A549 (cell line): Measurements from ENCODE around the gene CNIH3. TPM values are rescaled to one million over a fixed set of nuclear protein-coding genes. Genes with fewer than 3 reads are reported as not detected.

ENCODE experiments used
- ATAC-seq, 2 experiments: fragments of 200-7000 bp in 1 of 2; fragments of >200 bp in 1 of 2; cut with Nextera tagmentation in 1 of 2; cut with Tn5 transposase in 1 of 2; 3 replicates each; pipeline versions ENCODE4 v1.8.0 to v1.9.1; 2018 to 2020; ENCODE audit warnings: mild to moderate bottlenecking in 1 of 2, moderate library complexity in 1 of 2
- CTCF ChIA-PET: fragments of 300-600 bp; sonication (Branson Sonifier 250); formaldehyde crosslinking; extraction: SDS; loops from one replicate; lab custom pipeline; 2021; ENCODE audit warnings: antibody characterized with exemption, inconsistent platforms; lab: Yijun Ruan, JAX
- POLR2A ChIA-PET: fragments of 350-600 bp; formaldehyde crosslinking; extraction: SDS; loops from one replicate; lab custom pipeline; 2021; ENCODE audit warnings: antibody characterized with exemption, inconsistent platforms; lab: Yijun Ruan, JAX
- DNase-seq, 2 experiments: peaks; one replicate each; pipeline versions ENCODE4 v3.0.0 to v3.0.0-alpha.2; 2011 to 2016; ENCODE audit warnings: low read depth in 1 of 2, low spot score in 1 of 2
- FAIRE-seq: peaks from 2 replicates; lab custom pipeline; 2011; peaks lifted over from hg19 to GRCh38; lab: Jason Lieb, UNC
- H3K27ac ChIP-seq, 2 experiments: fragments of >200 bp; sonication (Bioruptor Twin); formaldehyde crosslinking; 3 replicates each; pipeline ENCODE4 v1.5.1; 2016 to 2017
- H3K4me1 ChIP-seq: fragments of >200 bp; sonication (Bioruptor Twin); formaldehyde crosslinking; 3 replicates; pipeline ENCODE4 v1.6.1; 2016
- H3K4me2 ChIP-seq: fragments of >200 bp; sonication (Bioruptor Twin); formaldehyde crosslinking; 3 replicates; pipeline ENCODE4 v1.6.1; 2016
- H3K4me3 ChIP-seq: fragments of >200 bp; sonication (Bioruptor Twin); formaldehyde crosslinking; 3 replicates; pipeline ENCODE4 v1.5.1; 2016
- H3K9me3 ChIP-seq: fragments of >200 bp; sonication (Bioruptor Twin); formaldehyde crosslinking; 3 replicates; pipeline ENCODE4 v1.6.1; 2016
- CBX2 ChIP-seq: fragments of 200-600 bp; sonication (generic); IDR thresholded peaks from 2 replicates; pipeline ENCODE4 v1.6.1; 2016; ENCODE audit warnings: low read depth, mild to moderate bottlenecking, borderline replicate concordance
- EHMT2 ChIP-seq: fragments of 200-600 bp; sonication (generic); IDR thresholded peaks from 2 replicates; pipeline ENCODE4 v1.6.1; 2016; ENCODE audit warnings: antibody characterized with exemption, low read depth, mild to moderate bottlenecking, moderate library complexity
- FOSL2 ChIP-seq, 2 experiments: fragments of 450-650 bp in 1 of 2; fragments of >200 bp in 1 of 2; sonication (Bioruptor Twin) in 1 of 2; formaldehyde crosslinking; IDR thresholded peaks; 2 replicates each; pipeline versions ENCODE4 v1.5.0 to v1.6.1; 2016 to 2020; ENCODE audit warnings: mild to moderate bottlenecking in 1 of 2, moderate library complexity in 1 of 2
- FOXS1 ChIP-seq: fragments of 250-450 bp; sonication (Bioruptor Pico); IDR thresholded peaks from 2 replicates; pipeline ENCODE4 v1.5.0; 2020; ENCODE audit warnings: mild to moderate bottlenecking, moderate library complexity
- HES2 ChIP-seq: fragments of >200 bp; sonication (Bioruptor Twin); formaldehyde crosslinking; IDR thresholded peaks from 2 replicates; pipeline ENCODE4 v1.6.1; 2016
- HOXB13 ChIP-seq: fragments of 250-450 bp; sonication (Bioruptor Pico); IDR thresholded peaks from 2 replicates; pipeline ENCODE4 v1.5.0; 2020; ENCODE audit warnings: low read depth, mild to moderate bottlenecking, moderate library complexity
- JUN ChIP-seq, 2 experiments: fragments of >200 bp; sonication (Bioruptor Twin); formaldehyde crosslinking; IDR thresholded peaks; 2 replicates in 1 of 2; 3 replicates in 1 of 2; pipeline ENCODE4 v1.6.1; 2016 to 2017
- JUNB ChIP-seq: fragments of >200 bp; sonication (Bioruptor Twin); formaldehyde crosslinking; IDR thresholded peaks from 2 replicates; pipeline ENCODE4 v1.6.1; 2016
- MAX ChIP-seq: IDR thresholded peaks from 2 replicates; pipeline ENCODE4 v1.6.1; 2012
- RAD21 ChIP-seq, 2 experiments: fragments of >200 bp in 1 of 2; sonication (Bioruptor Twin) in 1 of 2; formaldehyde crosslinking in 1 of 2; IDR thresholded peaks in 1 of 2; conservative IDR thresholded peaks in 1 of 2; 2 replicates in 1 of 2; 3 replicates in 1 of 2; pipeline ENCODE4 v1.6.1; 2012 to 2018; ENCODE audit warnings: inconsistent platforms in 1 of 2
- TP53 ChIP-seq: fragments of 250-450 bp; sonication (Bioruptor Pico); IDR thresholded peaks from 2 replicates; pipeline ENCODE4 v1.5.0; 2021; ENCODE audit warnings: mild to moderate bottlenecking, moderate library complexity
- USF2 ChIP-seq: fragments of 450-650 bp; IDR thresholded peaks from 2 replicates; pipeline ENCODE4 v1.6.1; 2014; ENCODE audit warnings: antibody characterized with exemption
- ZSCAN20 ChIP-seq: fragments of 250-450 bp; sonication (Bioruptor Pico); IDR thresholded peaks from 2 replicates; pipeline ENCODE4 v1.8.0; 2022; ENCODE audit warnings: mild to moderate bottlenecking, moderate library complexity
- WGBS: methylation state at CpG from one replicate; pipeline ENCODE4 v1.1.6; 2017; ENCODE audit errors: missing lambda C conversion rate; 5-methylcytosine and 5-hydroxymethylcytosine counted together
- polyA plus RNA-seq, 4 experiments: library from polyadenylated mRNA; depleted of rRNA in 3 of 4; stranded (reverse); fragments of >200 nt; fragmentation: RNase III in 1 of 4; extraction: RNeasy Plus Mini Kit Qiagen cat#74134 plus additional on column Dnase treatment in 1 of 4; gene quantifications; 2 replicates in 3 of 4; 3 replicates in 1 of 4; pipeline ENCODE4 v1.2.3, GENCODE V29; 2011 to 2017
- TF ChIP-seq, protein P1 (sequence below): fragments of >200 bp; sonication (Bioruptor Twin); formaldehyde crosslinking; IDR thresholded peaks from 3 replicates; pipeline ENCODE4 v1.5.1; 2016

The CNIH3 gene
- polyA plus RNA-seq, 2 of the 4 experiments (the other 2 are of a cell fraction), result 0.61 to 0.85 TPM

GRCh38 chr1:224767676-224768075 is 151.6 kb downstream of the CNIH3 start (continued):
- no peak for TF ChIP-seq CBX2
- TF ChIP-seq MAX, result no peak

DNA sequence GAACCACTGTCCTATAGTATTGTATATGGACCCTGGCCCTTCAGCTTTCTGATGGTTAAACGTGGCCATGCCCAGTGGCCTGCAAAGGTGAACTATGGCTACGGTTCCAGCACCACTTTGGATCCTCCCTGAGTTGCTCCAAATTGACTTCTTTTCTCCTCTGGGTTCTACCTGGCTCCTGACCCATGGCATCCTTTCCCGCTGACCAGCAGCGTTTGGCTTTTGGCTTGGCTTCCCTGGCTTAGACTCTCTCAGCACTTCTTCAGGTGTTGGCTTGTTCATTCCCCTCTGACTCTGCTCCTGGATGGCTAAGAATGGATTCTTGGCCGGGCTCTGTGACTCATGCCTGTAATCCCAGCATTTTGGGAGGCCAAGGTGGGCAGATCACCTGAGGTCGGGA is 152.9 kb downstream of the CNIH3 start:
- Histone ChIP-seq H3K27ac (no peak overlapping the region), H3K4me1 (no peaks in the 10 kb centered on the region), H3K4me3 (no peak overlapping the region), H3K9me3 (no peaks in the 10 kb centered on the region), H3K4me2 (no peak overlapping the region)
- ATAC-seq (no peak), DNase-seq (no peak), FAIRE-seq (no peak)
- WGBS, result 25% methylated on average over 6 of the region's 6 CpGs
- ChIA-PET CTCF (interaction anchor here (2.4 kb wide), 1 partner anchor 256 kb away, joined by 7 read pairs; no protein-coding TSS in a partner anchor), POLR2A (no interaction called here)
- TF ChIP-seq, protein P1, sequence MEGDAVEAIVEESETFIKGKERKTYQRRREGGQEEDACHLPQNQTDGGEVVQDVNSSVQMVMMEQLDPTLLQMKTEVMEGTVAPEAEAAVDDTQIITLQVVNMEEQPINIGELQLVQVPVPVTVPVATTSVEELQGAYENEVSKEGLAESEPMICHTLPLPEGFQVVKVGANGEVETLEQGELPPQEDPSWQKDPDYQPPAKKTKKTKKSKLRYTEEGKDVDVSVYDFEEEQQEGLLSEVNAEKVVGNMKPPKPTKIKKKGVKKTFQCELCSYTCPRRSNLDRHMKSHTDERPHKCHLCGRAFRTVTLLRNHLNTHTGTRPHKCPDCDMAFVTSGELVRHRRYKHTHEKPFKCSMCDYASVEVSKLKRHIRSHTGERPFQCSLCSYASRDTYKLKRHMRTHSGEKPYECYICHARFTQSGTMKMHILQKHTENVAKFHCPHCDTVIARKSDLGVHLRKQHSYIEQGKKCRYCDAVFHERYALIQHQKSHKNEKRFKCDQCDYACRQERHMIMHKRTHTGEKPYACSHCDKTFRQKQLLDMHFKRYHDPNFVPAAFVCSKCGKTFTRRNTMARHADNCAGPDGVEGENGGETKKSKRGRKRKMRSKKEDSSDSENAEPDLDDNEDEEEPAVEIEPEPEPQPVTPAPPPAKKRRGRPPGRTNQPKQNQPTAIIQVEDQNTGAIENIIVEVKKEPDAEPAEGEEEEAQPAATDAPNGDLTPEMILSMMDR, result no peak
- TF ChIP-seq ZSCAN20 (no peak), TP53 (CRISPR knock-in tag) (no peak), USF2 (no peak), RAD21 (conservative IDR thresholded peaks at IDR 0.05 in 1 of 2, IDR thresholded peaks at IDR 0.05 in 1 of 2) (no peak), EHMT2 (no peak), JUN (IDR thresholded peaks at IDR 0.05) (no peak), JUNB (no peak), FOSL2 (IDR thresholded peaks at IDR 0.05) (no peak), FOSL2 (CRISPR knock-in tag; IDR thresholded peaks at IDR 0.05) (no peak), HES2 (no peak)

GRCh38 chr1:224769452-224770335 is 153.6 kb downstream of the CNIH3 start:
- H3K4me2 ChIP-seq, result no peak overlapping the region
- CTCF ChIA-PET, result interaction anchor here (0.9 to 2.4 kb wide), 2 partner anchors 126 to 256 kb away, joined by 4 to 7 read pairs; no protein-coding TSS in a partner anchor
- H3K27ac ChIP-seq, result no peak overlapping the region

GRCh38 chr1:224770336-224770693 is 154.2 kb downstream of the CNIH3 start:
- H3K9me3 ChIP-seq, result no peaks in the 10 kb centered on the region
- no peak overlapping the region for H3K4me2 ChIP-seq
- FAIRE-seq (no peak), DNase-seq (no peak), ATAC-seq (no peak)
- ChIA-PET POLR2A (no interaction called here), CTCF (interaction anchor here (0.9 to 2.4 kb wide), 3 partner anchors 48 to 257 kb away, joined by 3 to 7 read pairs (median 4); no protein-coding TSS in a partner anchor)
- WGBS, result 29% methylated on average over 5 of the region's 5 CpGs
- H3K4me3 ChIP-seq, result no peak overlapping the region
- H3K27ac ChIP-seq, result no peak overlapping the region
- no peak for TF ChIP-seq HOXB13 (CRISPR knock-in tag)
- TF ChIP-seq FOSL2 (IDR thresholded peaks at IDR 0.05), result no peak
- TF ChIP-seq FOSL2 (CRISPR knock-in tag; IDR thresholded peaks at IDR 0.05), result peak; percentile 26; the same call in 1 of the 2 replicates
- no peaks in the 10 kb centered on the region for H3K4me1 ChIP-seq

More at GRCh38 chr1:224769452-224770335, 153.6 kb downstream of the CNIH3 start:
- no peak for DNase-seq
- POLR2A ChIA-PET, result no interaction called here
- no peak for TF ChIP-seq FOXS1 (CRISPR knock-in tag)
- ATAC-seq, result no peak
- no peak for FAIRE-seq
- H3K9me3 ChIP-seq, result no peaks in the 10 kb centered on the region
- 65% methylated on average over 7 of the region's 7 CpGs for WGBS
- no peaks in the 10 kb centered on the region for H3K4me1 ChIP-seq
- H3K4me3 ChIP-seq, result no peak overlapping the region
